Keratinocyte (primary cell): ENCODE data around the gene PDE6A. TPM values are rescaled to one million over a fixed set of nuclear protein-coding genes. Genes with fewer than 3 reads are reported as not detected.

ENCODE experiments used
- DNase-seq: peaks from one replicate; pipeline ENCODE4 v3.0.0-alpha.2; 2011; ENCODE audit warnings: low read depth, missing footprints, low spot score
- FAIRE-seq: peaks from 2 replicates; lab custom pipeline; 2011; peaks lifted over from hg19 to GRCh38; lab: Jason Lieb, UNC
- H2AFZ ChIP-seq: 2 replicates; pipeline ENCODE4 v1.6.0; 2012; ENCODE audit warnings: low read length, control low read depth, inconsistent platforms; ENCODE audit not compliant: control insufficient read depth
- H3K27ac ChIP-seq: 2 replicates; pipeline ENCODE4 v1.5.1; 2011; ENCODE audit warnings: low read length; ENCODE audit not compliant: control insufficient read depth, insufficient read depth
- H3K27me3 ChIP-seq: 3 replicates; pipeline ENCODE4 v1.6.0; 2011; ENCODE audit warnings: low read length; ENCODE audit not compliant: control insufficient read depth, insufficient read depth; ENCODE audit errors: extremely low read depth
- H3K36me3 ChIP-seq, 2 experiments: 2 replicates in 1 of 2; 3 replicates in 1 of 2; pipeline ENCODE4 v1.5.1; 2011; ENCODE audit warnings: low read length in 2 of 2, mild to moderate bottlenecking in 1 of 2; ENCODE audit not compliant: control insufficient read depth in 2 of 2, insufficient read depth in 2 of 2; ENCODE audit errors: extremely low read depth in 1 of 2
- H3K4me1 ChIP-seq: 3 replicates; pipeline ENCODE4 v1.5.1; 2011; ENCODE audit warnings: low read length; ENCODE audit not compliant: control insufficient read depth, insufficient read depth; ENCODE audit errors: extremely low read depth
- H3K4me2 ChIP-seq: 3 replicates; pipeline ENCODE4 v1.6.0; 2011; ENCODE audit warnings: low read depth, low read length; ENCODE audit not compliant: control insufficient read depth, insufficient read depth; ENCODE audit errors: extremely low read depth
- H3K4me3 ChIP-seq, 3 experiments: fragments of 200-600 bp in 1 of 3; sonication (generic) in 1 of 3; 2 replicates in 2 of 3; 3 replicates in 1 of 3; pipeline ENCODE4 v1.5.1; 2011 to 2016; ENCODE audit warnings: low read length in 3 of 3, mild to moderate bottlenecking in 3 of 3, control low read depth in 2 of 3, inconsistent platforms in 1 of 3, low read depth in 1 of 3, mixed read lengths in 1 of 3, mixed run types in 1 of 3, moderate library complexity in 1 of 3; ENCODE audit not compliant: control insufficient read depth in 2 of 3, insufficient read depth in 2 of 3; ENCODE audit errors: extremely low read depth in 1 of 3
- H3K79me2 ChIP-seq: 2 replicates; pipeline ENCODE4 v1.6.0; 2012; ENCODE audit warnings: low read length; ENCODE audit not compliant: control insufficient read depth, insufficient read depth
- H3K9ac ChIP-seq: 3 replicates; pipeline ENCODE4 v1.6.0; 2011; ENCODE audit warnings: low read length; ENCODE audit not compliant: control insufficient read depth, insufficient read depth; ENCODE audit errors: extremely low read depth
- H3K9me1 ChIP-seq: 3 replicates; pipeline ENCODE4 v1.6.0; 2011; ENCODE audit warnings: low read length; ENCODE audit not compliant: control insufficient read depth, insufficient read depth; ENCODE audit errors: extremely low read depth
- H3K9me3 ChIP-seq: 2 replicates; pipeline ENCODE4 v1.5.1; 2012; ENCODE audit warnings: low read depth, low read length; ENCODE audit not compliant: control insufficient read depth
- H4K20me1 ChIP-seq: 3 replicates; pipeline ENCODE4 v1.6.0; 2011; ENCODE audit warnings: low read length; ENCODE audit not compliant: control insufficient read depth, insufficient read depth; ENCODE audit errors: extremely low read depth
- CTCF ChIP-seq, 3 experiments: IDR thresholded peaks in 1 of 3; conservative IDR thresholded peaks in 1 of 3; optimal IDR thresholded peaks in 1 of 3; 2 replicates in 2 of 3; 3 replicates in 1 of 3; pipeline versions ENCODE3 to v1.5.1; 2011; ENCODE audit warnings: low read length in 3 of 3, mild to moderate bottlenecking in 3 of 3, moderate library complexity in 2 of 3, control low read depth in 1 of 3, inconsistent platforms in 1 of 3; ENCODE audit not compliant: insufficient read depth in 2 of 3; ENCODE audit errors: extremely low read depth in 1 of 3
- EZH2 ChIP-seq: IDR thresholded peaks from one replicate; pipeline ENCODE4 v1.6.1; 2012; ENCODE audit warnings: inconsistent platforms, mild to moderate bottlenecking, low read length, moderate library complexity
- dilution Hi-C: fragments of 300-500 bp; cut with MboI; formaldehyde crosslinking; loops from one replicate; pipeline ENCODE4 v1.7.0; 2020; ENCODE audit warnings: low sequenced_read_pairs; ENCODE audit not compliant: extremely low pct_ligation_motif_present
- polyA plus RNA-seq, 5 experiments: library from polyadenylated mRNA; depleted of rRNA in 3 of 5; stranded (reverse) in 3 of 5; stranded (forward) in 1 of 5; unstranded in 1 of 5; fragments of >200 nt; gene quantifications; 1 replicate in 1 of 5; 2 replicates in 3 of 5; 3 replicates in 1 of 5; pipeline versions ENCODE4 v1.2.1 to v1.2.3, GENCODE V29; 2011 to 2012; ENCODE audit warnings: missing spikeins in 2 of 5, low read depth in 1 of 5, low replicate concordance in 1 of 5

Gene PDE6A
- polyA plus RNA-seq, 1 donor (not counting 4 experiments of a cell fraction or from before 2014, with no cell fraction given), result 0.03 TPM

DNA sequence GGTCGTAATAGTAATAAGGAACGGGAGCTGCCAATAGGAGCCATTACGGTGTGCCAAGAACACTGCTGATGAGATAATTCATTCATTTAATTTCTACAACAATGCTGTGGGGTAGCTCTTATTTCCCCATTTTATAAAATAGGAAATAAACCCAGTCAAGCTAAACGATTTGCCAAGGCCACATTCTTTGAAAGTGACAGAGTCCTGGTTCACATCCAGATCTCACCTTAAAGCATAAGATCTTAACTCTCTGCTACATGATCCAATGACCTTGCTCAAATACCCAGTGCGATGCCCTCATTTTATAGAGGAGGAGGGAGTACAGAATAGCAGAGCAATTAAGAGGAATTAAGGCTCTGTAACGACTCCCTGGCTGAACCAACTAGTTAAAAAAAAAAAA lies 5.0 kb downstream of the PDE6A start:
- Histone ChIP-seq H3K27ac (peak overlapping the region; percentile 92), H3K9me1 (no peaks in the 10 kb centered on the region), H3K9ac (peak overlapping the region; percentile 59), H3K4me3 (peak overlapping the region in 1 of 3 experiments; percentile 8), H3K9me3 (no peaks in the 10 kb centered on the region), H3K4me2 (peak overlapping the region; percentile 79), H3K79me2 (no peaks in the 10 kb centered on the region), H3K27me3 (no peaks in the 10 kb centered on the region), H4K20me1 (no peaks in the 10 kb centered on the region), H3K36me3 (no peaks in the 10 kb centered on the region), H3K4me1 (peaks cover 60% of the 10 kb centered on the region), H2AFZ (peak overlapping the region; percentile 10)
- dilution Hi-C loops, result no loop called here
- DNase-seq, result no peak
- no peak for TF ChIP-seq EZH2
- no peak for TF ChIP-seq CTCF (optimal IDR thresholded peaks at IDR 0.05 in 1 of 3, IDR thresholded peaks at IDR 0.05 in 1 of 3, conservative IDR thresholded peaks at IDR 0.05 in 1 of 3; ENCODE audit: extremely low read depth in 1 of 3, insufficient read depth in 2 of 3, low read length in 3 of 3)
- FAIRE-seq, result no peak

DNA sequence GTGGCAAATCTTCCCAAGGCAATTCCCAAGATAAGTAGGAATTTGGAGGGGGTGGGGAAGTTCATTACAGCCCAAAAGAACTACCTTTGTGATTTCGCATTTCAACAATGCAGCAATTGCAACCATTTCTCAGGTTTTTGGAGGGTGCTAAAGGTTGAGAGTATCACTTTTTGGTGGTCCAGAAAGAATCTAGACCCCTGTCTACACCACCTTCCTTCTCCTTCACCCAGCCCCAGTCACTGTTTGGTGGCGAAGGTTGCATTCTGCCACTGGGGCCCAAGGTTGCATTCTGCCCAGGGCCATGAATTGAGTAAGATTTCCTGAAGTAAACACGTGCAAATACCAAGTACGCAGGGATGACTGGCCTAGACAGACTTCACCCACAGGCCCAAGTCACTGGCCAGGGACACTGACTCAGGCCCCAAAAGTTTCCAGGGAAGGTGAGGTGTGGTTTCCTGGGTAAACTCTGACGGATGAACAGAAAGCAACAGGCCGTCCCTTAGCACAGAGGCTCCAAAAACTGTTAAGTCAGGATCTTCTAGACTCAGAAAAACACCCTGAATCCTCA lies 5.7 kb downstream of the PDE6A start:
- Histone ChIP-seq H3K79me2 (no peaks in the 10 kb centered on the region), H3K4me2 (peak overlapping the region; percentile 79), H3K9ac (peak overlapping the region; percentile 59), H2AFZ (no peak overlapping the region), H3K4me3 (peak overlapping the region in 1 of 3 experiments; percentile 8), H4K20me1 (no peaks in the 10 kb centered on the region), H3K27ac (peak overlapping the region; percentile 92), H3K9me3 (no peaks in the 10 kb centered on the region), H3K27me3 (no peaks in the 10 kb centered on the region), H3K4me1 (peaks cover 60% of the 10 kb centered on the region), H3K9me1 (no peaks in the 10 kb centered on the region), H3K36me3 (no peaks in the 10 kb centered on the region)
- FAIRE-seq (peak; percentile 88), DNase-seq (peak; percentile 79)
- no peak for TF ChIP-seq EZH2
- TF ChIP-seq CTCF (optimal IDR thresholded peaks at IDR 0.05 in 1 of 3, IDR thresholded peaks at IDR 0.05 in 1 of 3, conservative IDR thresholded peaks at IDR 0.05 in 1 of 3; ENCODE audit: extremely low read depth in 1 of 3, insufficient read depth in 2 of 3, low read length in 3 of 3), result no peak
- dilution Hi-C loops, result no loop called here
